LNCaP clone FGC (cell line): ENCODE data around the gene KIRREL3.

ENCODE experiments used
- DNase-seq: peaks from one replicate; pipeline ENCODE4 v3.0.0-alpha.2; 2011; ENCODE audit warnings: low read depth
- H3K4me3 ChIP-seq: 2 replicates; pipeline ENCODE4 v1.5.1; 2011; ENCODE audit warnings: mild to moderate bottlenecking, low read depth, low read length, control low read depth
- CTCF ChIP-seq: IDR thresholded peaks from 2 replicates; pipeline ENCODE4 v1.5.1; 2012; ENCODE audit warnings: mild to moderate bottlenecking; ENCODE audit not compliant: control insufficient read depth, insufficient read depth; ENCODE audit errors: extremely low read depth

The KIRREL3 gene

GRCh38 chr11:126647735-126648134 is 352.8 kb downstream of the KIRREL3 start:
- TF ChIP-seq CTCF, result no peak
- no peak for DNase-seq
- no peak overlapping the region for H3K4me3 ChIP-seq

GRCh38 chr11:126646701-126647557 is 353.6 kb downstream of the KIRREL3 start:
- H3K4me3 ChIP-seq, result no peak overlapping the region
- TF ChIP-seq CTCF, result no peak
- no peak for DNase-seq

GRCh38 chr11:126645186-126645585 is 355.4 kb downstream of the KIRREL3 start:
- TF ChIP-seq CTCF, result no peak
- no peak for DNase-seq

GRCh38 chr11:126640186-126640585 is 360.4 kb downstream of the KIRREL3 start:
- no peak for DNase-seq
- H3K4me3 ChIP-seq, result no peak overlapping the region
- no peak for TF ChIP-seq CTCF

More at GRCh38 chr11:126645186-126645585, 355.4 kb downstream of the KIRREL3 start:
- no peak overlapping the region for H3K4me3 ChIP-seq

- no peak for DNase-seq
- no peak for TF ChIP-seq CTCF
- no peak overlapping the region for H3K4me3 ChIP-seq
These were observed 360.9 kb downstream of the KIRREL3 start for GRCh38 chr11:126639692-126640091.

- TF ChIP-seq CTCF, result no peak
- H3K4me3 ChIP-seq, result no peak overlapping the region
- no peak for DNase-seq
These were observed 361.9 kb downstream of the KIRREL3 start for GRCh38 chr11:126638648-126639047.

- no peak overlapping the region for H3K4me3 ChIP-seq
These were observed 362.8 kb downstream of the KIRREL3 start for GRCh38 chr11:126637795-126638175.

More at GRCh38 chr11:126637795-126638175, 362.8 kb downstream of the KIRREL3 start:
- TF ChIP-seq CTCF, result no peak
- no peak for DNase-seq
